ENCODE results near the gene ZSCAN31.

DNA sequence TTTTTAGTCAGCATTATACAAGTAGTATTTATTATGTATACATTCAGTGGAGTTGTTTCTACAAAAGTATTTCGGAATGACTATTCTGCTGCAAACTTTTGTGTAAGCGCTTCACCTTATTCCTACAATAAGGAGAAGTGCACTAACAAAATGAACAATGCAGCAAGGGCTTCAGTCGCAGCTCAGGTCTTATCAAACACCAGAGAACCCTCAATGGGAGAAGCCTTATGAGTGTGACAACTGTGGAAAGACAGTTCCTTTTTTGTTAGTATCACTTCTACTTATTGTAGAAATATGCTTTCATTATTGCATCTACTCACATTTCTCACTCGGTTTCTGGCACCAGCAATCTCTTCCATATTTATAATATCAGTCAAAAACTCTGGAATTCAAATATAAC, 32.6 kb upstream of the ZSCAN31 start:
- TF ChIP-seq U2AF2 (optimal IDR thresholded peaks at IDR 0.05; ENCODE audit: low read depth, low read length) (no peak), ETV5 (CRISPR knock-in tag; IDR thresholded peaks at IDR 0.05; ENCODE audit: low read depth) (no peak), ETV6 (IDR thresholded peaks at IDR 0.05; ENCODE audit: borderline replicate concordance in 1 of 2, low read depth in 2 of 2, low read length in 1 of 2) (no peak), ETV6 (CRISPR knock-in tag; IDR thresholded peaks at IDR 0.05; ENCODE audit: borderline replicate concordance) (no peak), JUNB (CRISPR knock-in tag; conservative IDR thresholded peaks at IDR 0.05) (no peak)

All from K562 (cell line).